ENCODE measurements around the gene RORB. TPM values are rescaled to one million over a fixed set of nuclear protein-coding genes. Genes with fewer than 3 reads are reported as not detected.

RORB gene
- total RNA-seq, 2 donors from 2014 or later, result 0.78 to 1.3 TPM

GRCh38 chr9:74742191-74742790 is 245.2 kb downstream of the RORB start:
- H3K36me3 ChIP-seq (replicated peaks in 1 of 2; ENCODE audit: insufficient read depth in 1 of 2, low read depth in 2 of 2), result no peaks in the 10 kb centered on the region
- WGBS, 2 donors, result 37 to 62% methylated on average over 1 of the region's 1 CpG
- DNase-seq, result no peak
- no peaks in the 10 kb centered on the region for H3K4me1 ChIP-seq
- H3K27me3 ChIP-seq, result no peaks in the 10 kb centered on the region
- intact Hi-C loops (cut with DNase I), result no loop called here
- no peak overlapping the region for H3K27ac ChIP-seq
- no peak for ATAC-seq
- TF ChIP-seq POLR2A (IDR thresholded peaks at IDR 0.05), result no peak
- no peak for TF ChIP-seq CTCF (IDR thresholded peaks at IDR 0.05)
- no peak overlapping the region for H3K4me3 ChIP-seq
- no peaks in the 10 kb centered on the region for H3K9me3 ChIP-seq

Data from body of pancreas (tissue), 4 donors.